SK-N-SH (cell line): ENCODE results near the gene RIC8B.

Experiments used
- EZH2phosphoT487 ChIP-seq: fragments of 200-600 bp; sonication (generic); IDR thresholded peaks from 2 replicates; pipeline ENCODE4 v1.6.1; 2017; ENCODE audit warnings: low read depth, mixed run types, mild to moderate bottlenecking, antibody characterized with exemption, moderate library complexity, borderline replicate concordance
- JUND ChIP-seq: IDR thresholded peaks from 2 replicates; pipeline ENCODE4 v1.4.0; 2012
- POLR2AphosphoS5 ChIP-seq: IDR thresholded peaks from 2 replicates; pipeline ENCODE4 v1.6.1; 2012; ENCODE audit warnings: low read depth, low read length
- SMC3 ChIP-seq: IDR thresholded peaks from 2 replicates; pipeline ENCODE4 v1.6.1; 2012; ENCODE audit warnings: low read depth, low read length, improper control_type of control experiment
- TAF1 ChIP-seq: IDR thresholded peaks from 2 replicates; pipeline ENCODE4 v1.6.1; 2012; ENCODE audit warnings: low read depth, mild to moderate bottlenecking, low read length, moderate library complexity, borderline replicate concordance
- TCF12 ChIP-seq: IDR thresholded peaks from 2 replicates; pipeline ENCODE4 v1.4.0; 2012
- TEAD4 ChIP-seq: IDR thresholded peaks from 2 replicates; pipeline ENCODE4 v1.4.0; 2012; ENCODE audit warnings: mild to moderate bottlenecking, borderline replicate concordance; ENCODE audit not compliant: insufficient read depth
- TF ChIP-seq, protein P1 (sequence below): IDR thresholded peaks from 2 replicates; pipeline ENCODE4 v1.4.0; 2012; ENCODE audit warnings: low read depth, borderline replicate concordance
- TF ChIP-seq, protein P2 (sequence below): IDR thresholded peaks from 2 replicates; pipeline ENCODE4 v1.4.0; 2012; ENCODE audit warnings: low read depth, borderline replicate concordance
- TF ChIP-seq, protein P3 (sequence below): IDR thresholded peaks from 2 replicates; pipeline ENCODE4 v1.6.1; 2012; ENCODE audit warnings: mild to moderate bottlenecking, low read depth, low read length, moderate library complexity
- TF ChIP-seq, protein P4 (sequence below): fragments of 200-600 bp; sonication (generic); IDR thresholded peaks from 2 replicates; pipeline ENCODE4 v1.6.1; 2017; ENCODE audit warnings: antibody characterized with exemption, mild to moderate bottlenecking, moderate library complexity
- TF ChIP-seq, protein P5 (sequence below): fragments of 150-350 bp; IDR thresholded peaks from 2 replicates; pipeline ENCODE4 v1.6.1; 2017; ENCODE audit warnings: antibody characterized with exemption, low read length, low read depth, borderline replicate concordance
- TF ChIP-seq, protein P6 (sequence below): IDR thresholded peaks from 2 replicates; pipeline ENCODE4 v1.4.0; 2012; ENCODE audit warnings: low read depth

DNA sequence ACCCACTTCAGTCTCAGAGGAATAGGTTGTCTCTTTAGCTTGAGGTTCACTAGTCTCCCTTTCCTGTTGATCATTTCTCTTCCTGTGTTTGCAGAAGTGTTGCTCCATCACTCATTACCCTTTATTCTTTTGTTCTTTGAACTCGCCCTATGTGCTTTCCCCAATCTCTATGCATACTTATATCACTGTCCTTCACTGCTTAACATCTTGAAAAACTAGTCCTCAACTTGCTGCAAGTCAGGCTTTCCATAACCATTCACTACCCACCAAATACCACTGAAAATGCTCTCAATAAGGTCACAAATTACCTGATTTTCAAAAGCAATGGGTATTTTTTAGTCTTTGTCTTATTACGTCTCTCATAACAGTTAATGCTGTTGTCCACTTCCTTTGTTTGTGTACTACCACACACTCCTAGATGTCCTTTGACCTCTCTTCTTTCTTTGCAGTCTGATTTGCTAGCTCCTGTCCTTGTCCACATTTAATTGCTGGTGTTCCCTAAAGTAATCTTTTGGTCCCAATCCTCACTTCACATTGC, 80.8 kb downstream of the RIC8B start:
- TF ChIP-seq POLR2AphosphoS5 = no peak
- TF ChIP-seq TEAD4 = no peak
- TF ChIP-seq, protein P1, sequence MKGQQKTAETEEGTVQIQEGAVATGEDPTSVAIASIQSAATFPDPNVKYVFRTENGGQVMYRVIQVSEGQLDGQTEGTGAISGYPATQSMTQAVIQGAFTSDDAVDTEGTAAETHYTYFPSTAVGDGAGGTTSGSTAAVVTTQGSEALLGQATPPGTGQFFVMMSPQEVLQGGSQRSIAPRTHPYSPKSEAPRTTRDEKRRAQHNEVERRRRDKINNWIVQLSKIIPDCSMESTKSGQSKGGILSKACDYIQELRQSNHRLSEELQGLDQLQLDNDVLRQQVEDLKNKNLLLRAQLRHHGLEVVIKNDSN = no peak
- TF ChIP-seq TAF1 = no peak
- TF ChIP-seq, protein P2, sequence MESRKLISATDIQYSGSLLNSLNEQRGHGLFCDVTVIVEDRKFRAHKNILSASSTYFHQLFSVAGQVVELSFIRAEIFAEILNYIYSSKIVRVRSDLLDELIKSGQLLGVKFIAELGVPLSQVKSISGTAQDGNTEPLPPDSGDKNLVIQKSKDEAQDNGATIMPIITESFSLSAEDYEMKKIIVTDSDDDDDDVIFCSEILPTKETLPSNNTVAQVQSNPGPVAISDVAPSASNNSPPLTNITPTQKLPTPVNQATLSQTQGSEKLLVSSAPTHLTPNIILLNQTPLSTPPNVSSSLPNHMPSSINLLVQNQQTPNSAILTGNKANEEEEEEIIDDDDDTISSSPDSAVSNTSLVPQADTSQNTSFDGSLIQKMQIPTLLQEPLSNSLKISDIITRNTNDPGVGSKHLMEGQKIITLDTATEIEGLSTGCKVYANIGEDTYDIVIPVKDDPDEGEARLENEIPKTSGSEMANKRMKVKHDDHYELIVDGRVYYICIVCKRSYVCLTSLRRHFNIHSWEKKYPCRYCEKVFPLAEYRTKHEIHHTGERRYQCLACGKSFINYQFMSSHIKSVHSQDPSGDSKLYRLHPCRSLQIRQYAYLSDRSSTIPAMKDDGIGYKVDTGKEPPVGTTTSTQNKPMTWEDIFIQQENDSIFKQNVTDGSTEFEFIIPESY = no peak
- TF ChIP-seq, protein P3, sequence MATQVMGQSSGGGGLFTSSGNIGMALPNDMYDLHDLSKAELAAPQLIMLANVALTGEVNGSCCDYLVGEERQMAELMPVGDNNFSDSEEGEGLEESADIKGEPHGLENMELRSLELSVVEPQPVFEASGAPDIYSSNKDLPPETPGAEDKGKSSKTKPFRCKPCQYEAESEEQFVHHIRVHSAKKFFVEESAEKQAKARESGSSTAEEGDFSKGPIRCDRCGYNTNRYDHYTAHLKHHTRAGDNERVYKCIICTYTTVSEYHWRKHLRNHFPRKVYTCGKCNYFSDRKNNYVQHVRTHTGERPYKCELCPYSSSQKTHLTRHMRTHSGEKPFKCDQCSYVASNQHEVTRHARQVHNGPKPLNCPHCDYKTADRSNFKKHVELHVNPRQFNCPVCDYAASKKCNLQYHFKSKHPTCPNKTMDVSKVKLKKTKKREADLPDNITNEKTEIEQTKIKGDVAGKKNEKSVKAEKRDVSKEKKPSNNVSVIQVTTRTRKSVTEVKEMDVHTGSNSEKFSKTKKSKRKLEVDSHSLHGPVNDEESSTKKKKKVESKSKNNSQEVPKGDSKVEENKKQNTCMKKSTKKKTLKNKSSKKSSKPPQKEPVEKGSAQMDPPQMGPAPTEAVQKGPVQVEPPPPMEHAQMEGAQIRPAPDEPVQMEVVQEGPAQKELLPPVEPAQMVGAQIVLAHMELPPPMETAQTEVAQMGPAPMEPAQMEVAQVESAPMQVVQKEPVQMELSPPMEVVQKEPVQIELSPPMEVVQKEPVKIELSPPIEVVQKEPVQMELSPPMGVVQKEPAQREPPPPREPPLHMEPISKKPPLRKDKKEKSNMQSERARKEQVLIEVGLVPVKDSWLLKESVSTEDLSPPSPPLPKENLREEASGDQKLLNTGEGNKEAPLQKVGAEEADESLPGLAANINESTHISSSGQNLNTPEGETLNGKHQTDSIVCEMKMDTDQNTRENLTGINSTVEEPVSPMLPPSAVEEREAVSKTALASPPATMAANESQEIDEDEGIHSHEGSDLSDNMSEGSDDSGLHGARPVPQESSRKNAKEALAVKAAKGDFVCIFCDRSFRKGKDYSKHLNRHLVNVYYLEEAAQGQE = no peak
- TF ChIP-seq, protein P4, sequence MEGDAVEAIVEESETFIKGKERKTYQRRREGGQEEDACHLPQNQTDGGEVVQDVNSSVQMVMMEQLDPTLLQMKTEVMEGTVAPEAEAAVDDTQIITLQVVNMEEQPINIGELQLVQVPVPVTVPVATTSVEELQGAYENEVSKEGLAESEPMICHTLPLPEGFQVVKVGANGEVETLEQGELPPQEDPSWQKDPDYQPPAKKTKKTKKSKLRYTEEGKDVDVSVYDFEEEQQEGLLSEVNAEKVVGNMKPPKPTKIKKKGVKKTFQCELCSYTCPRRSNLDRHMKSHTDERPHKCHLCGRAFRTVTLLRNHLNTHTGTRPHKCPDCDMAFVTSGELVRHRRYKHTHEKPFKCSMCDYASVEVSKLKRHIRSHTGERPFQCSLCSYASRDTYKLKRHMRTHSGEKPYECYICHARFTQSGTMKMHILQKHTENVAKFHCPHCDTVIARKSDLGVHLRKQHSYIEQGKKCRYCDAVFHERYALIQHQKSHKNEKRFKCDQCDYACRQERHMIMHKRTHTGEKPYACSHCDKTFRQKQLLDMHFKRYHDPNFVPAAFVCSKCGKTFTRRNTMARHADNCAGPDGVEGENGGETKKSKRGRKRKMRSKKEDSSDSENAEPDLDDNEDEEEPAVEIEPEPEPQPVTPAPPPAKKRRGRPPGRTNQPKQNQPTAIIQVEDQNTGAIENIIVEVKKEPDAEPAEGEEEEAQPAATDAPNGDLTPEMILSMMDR = no peak
- TF ChIP-seq SMC3 = no peak
- TF ChIP-seq, protein P5, sequence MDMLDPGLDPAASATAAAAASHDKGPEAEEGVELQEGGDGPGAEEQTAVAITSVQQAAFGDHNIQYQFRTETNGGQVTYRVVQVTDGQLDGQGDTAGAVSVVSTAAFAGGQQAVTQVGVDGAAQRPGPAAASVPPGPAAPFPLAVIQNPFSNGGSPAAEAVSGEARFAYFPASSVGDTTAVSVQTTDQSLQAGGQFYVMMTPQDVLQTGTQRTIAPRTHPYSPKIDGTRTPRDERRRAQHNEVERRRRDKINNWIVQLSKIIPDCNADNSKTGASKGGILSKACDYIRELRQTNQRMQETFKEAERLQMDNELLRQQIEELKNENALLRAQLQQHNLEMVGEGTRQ = no peak
- no peak for TF ChIP-seq TCF12
- TF ChIP-seq, protein P6, sequence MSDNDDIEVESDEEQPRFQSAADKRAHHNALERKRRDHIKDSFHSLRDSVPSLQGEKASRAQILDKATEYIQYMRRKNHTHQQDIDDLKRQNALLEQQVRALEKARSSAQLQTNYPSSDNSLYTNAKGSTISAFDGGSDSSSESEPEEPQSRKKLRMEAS = no peak
- no peak for TF ChIP-seq EZH2phosphoT487
- TF ChIP-seq JUND = no peak
